ENCODE results near the gene LLGL1. TPM values are rescaled to one million over a fixed set of nuclear protein-coding genes. Genes with fewer than 3 reads are reported as not detected.

Gene LLGL1
- total RNA-seq, 1 experiment from 2014 or later, result 85.1 TPM

DNA sequence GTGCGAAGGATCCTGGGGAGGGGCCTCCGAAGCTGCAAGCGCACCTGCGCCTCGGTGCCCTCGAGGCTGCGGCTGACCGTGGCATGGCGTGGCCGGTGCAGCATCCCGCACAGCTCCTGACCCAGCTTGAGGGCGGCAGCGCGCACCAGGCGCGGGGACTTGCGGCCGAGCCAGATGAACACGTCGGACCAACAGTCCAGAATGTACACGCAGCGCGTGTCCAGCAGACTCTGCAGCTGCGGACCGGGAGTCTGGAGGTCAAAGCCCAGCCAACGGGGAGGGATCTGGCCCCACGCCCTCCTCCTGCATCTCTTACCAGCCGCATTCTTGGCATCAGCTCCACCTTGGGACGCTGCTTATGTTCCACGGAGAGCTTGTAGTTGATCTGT, 22.2 kb downstream of the LLGL1 start:
- peaks cover 41% of the 10 kb centered on the region for H3K36me3 ChIP-seq (replicated peaks; ENCODE audit: control insufficient read depth, insufficient read depth, low read length)
- DNase-seq, result no peak
- H3K4me3 ChIP-seq (ENCODE audit: insufficient read depth, low read depth, low read length), result no peak overlapping the region
- H3K27me3 ChIP-seq (ENCODE audit: control insufficient read depth, insufficient read depth, low read length), result no peaks in the 10 kb centered on the region

GRCh38 chr17:18248300-18248731, 22.9 kb downstream of the LLGL1 start:
- no peaks in the 10 kb centered on the region for H3K27me3 ChIP-seq (ENCODE audit: control insufficient read depth, insufficient read depth, low read length)
- H3K4me3 ChIP-seq (ENCODE audit: insufficient read depth, low read depth, low read length), result no peak overlapping the region
- peaks cover 44% of the 10 kb centered on the region for H3K36me3 ChIP-seq (replicated peaks; ENCODE audit: control insufficient read depth, insufficient read depth, low read length)
- peak; percentile 94 for DNase-seq

DNA sequence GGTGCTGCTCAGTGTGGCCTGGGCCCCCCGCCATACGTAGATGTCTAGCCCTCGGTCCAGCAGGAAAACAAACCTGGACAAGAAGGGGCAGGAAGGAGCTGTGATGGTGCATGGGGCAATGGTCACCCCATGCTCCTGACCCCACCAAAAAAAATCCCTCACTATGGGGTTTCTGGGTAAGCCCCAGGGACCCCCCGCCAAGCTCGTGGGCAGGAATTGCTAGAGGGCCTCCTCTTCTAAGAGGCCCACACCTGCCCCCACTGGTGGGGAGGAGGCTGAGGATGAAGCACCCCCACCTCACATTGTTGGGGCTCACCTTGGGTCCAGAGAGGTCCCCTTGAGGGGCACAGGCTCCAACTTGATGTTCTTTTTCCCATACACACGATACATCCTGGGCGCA, 23.4 kb downstream of the LLGL1 start:
- peaks cover 41% of the 10 kb centered on the region for H3K36me3 ChIP-seq (replicated peaks; ENCODE audit: control insufficient read depth, insufficient read depth, low read length)
- H3K27me3 ChIP-seq (ENCODE audit: control insufficient read depth, insufficient read depth, low read length), result no peaks in the 10 kb centered on the region
- H3K4me3 ChIP-seq (ENCODE audit: insufficient read depth, low read depth, low read length), result no peak overlapping the region
- no peak for DNase-seq

DNA sequence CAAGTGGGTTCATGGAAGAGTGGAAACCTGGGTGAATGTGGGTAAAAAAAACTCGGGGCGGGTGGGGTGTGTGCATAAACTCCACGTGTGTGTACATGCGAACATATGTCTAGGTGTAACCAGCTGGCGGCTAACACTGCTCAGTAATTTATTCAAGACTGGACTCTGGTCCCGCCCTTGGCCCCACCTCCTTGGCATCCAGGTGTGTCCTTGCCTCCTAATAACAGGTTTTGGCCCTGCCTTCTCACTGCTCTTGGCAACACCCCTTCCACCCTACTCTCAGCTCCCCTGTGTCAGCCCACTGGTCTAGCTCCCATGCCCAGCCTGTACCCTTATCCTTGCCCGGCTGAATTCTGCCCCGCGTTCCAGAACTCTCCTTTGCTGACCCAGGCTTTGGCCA, 24.8 kb downstream of the LLGL1 start:
- peak; percentile 67 for DNase-seq
- Histone ChIP-seq H3K4me3 (ENCODE audit: insufficient read depth, low read depth, low read length) (no peak overlapping the region), H3K27me3 (ENCODE audit: control insufficient read depth, insufficient read depth, low read length) (no peaks in the 10 kb centered on the region), H3K36me3 (replicated peaks; ENCODE audit: control insufficient read depth, insufficient read depth, low read length) (peaks cover 46% of the 10 kb centered on the region)

DNA sequence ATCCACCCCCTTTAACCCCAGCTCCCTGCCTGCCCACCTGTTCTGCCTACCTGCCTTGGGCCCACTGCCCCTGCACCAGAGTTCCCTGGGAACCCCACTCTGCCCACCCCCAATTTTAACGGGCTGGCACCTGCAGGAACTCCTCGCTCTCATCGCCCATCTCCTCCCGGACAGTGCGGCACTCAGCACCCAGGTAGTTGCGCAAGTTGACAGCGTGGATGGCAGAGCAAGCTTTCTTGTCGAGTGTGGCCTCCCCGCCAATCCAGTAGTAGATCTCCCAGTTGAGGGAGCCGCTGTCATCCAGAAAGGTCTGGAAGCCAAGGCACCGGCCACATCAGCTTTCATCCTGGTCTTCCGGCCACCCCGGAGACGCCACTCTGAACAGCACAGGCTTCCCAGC, 25.3 kb downstream of the LLGL1 start:
- H3K4me3 ChIP-seq (ENCODE audit: insufficient read depth, low read depth, low read length), result no peak overlapping the region
- peaks cover 43% of the 10 kb centered on the region for H3K36me3 ChIP-seq (replicated peaks; ENCODE audit: control insufficient read depth, insufficient read depth, low read length)
- DNase-seq, result no peak
- H3K27me3 ChIP-seq (ENCODE audit: control insufficient read depth, insufficient read depth, low read length), result no peaks in the 10 kb centered on the region

- peaks cover 44% of the 10 kb centered on the region for H3K36me3 ChIP-seq (replicated peaks; ENCODE audit: control insufficient read depth, insufficient read depth, low read length)
- H3K4me3 ChIP-seq (ENCODE audit: insufficient read depth, low read depth, low read length), result no peak overlapping the region
- H3K27me3 ChIP-seq (ENCODE audit: control insufficient read depth, insufficient read depth, low read length), result no peaks in the 10 kb centered on the region
- DNase-seq, result no peak
Observed at GRCh38 chr17:18251204-18251603, 25.8 kb downstream of the LLGL1 start.

GRCh38 chr17:18252160-18252559, 26.7 kb downstream of the LLGL1 start:
- peaks cover 43% of the 10 kb centered on the region for H3K36me3 ChIP-seq (replicated peaks; ENCODE audit: control insufficient read depth, insufficient read depth, low read length)

DNA sequence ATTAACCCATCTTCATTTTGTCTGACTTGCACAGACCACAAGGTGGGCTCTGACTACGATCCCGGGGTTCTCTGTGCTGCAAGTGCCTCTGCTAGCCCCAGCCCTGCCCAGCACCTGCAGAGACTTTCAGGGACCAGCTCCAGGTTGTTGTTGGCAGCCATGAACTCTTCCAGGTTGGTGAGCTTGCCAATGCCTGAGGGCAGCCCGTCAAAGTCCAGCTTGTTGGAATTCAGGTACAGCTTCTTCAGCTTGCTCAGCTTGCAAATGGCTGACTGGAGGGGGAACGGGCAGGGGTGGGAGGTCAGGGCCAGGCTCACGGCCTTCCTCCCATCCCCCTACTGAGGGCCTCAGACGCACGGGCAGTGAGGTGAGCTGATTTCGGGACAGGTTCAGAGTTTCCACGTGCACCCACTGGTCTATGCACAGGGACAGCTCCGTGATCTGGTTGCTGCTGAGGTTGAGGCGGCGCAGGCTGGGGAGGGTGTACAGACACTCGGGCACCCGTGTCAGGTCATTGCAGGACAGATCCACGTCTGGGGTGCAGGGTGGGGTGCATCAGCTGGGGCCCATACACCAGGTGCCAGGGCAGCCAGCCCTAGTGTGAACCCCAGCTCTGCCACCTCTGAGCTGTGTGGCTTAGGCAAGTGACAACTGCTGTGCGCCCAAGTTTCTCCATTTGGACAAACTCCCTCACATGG, 27.9 kb downstream of the LLGL1 start:
- DNase-seq, result no peak
- no peaks in the 10 kb centered on the region for H3K27me3 ChIP-seq (ENCODE audit: control insufficient read depth, insufficient read depth, low read length)
- peaks cover 42% of the 10 kb centered on the region for H3K36me3 ChIP-seq (replicated peaks; ENCODE audit: control insufficient read depth, insufficient read depth, low read length)
- H3K4me3 ChIP-seq (ENCODE audit: insufficient read depth, low read depth, low read length), result no peak overlapping the region

More at GRCh38 chr17:18252160-18252559, 26.7 kb downstream of the LLGL1 start:
- no peak for DNase-seq
- no peaks in the 10 kb centered on the region for H3K27me3 ChIP-seq (ENCODE audit: control insufficient read depth, insufficient read depth, low read length)
- H3K4me3 ChIP-seq (ENCODE audit: insufficient read depth, low read depth, low read length), result no peak overlapping the region

GRCh38 chr17:18253947-18254821, 28.7 kb downstream of the LLGL1 start:
- no peak for DNase-seq
- H3K4me3 ChIP-seq (ENCODE audit: insufficient read depth, low read depth, low read length), result no peak overlapping the region
- no peaks in the 10 kb centered on the region for H3K27me3 ChIP-seq (ENCODE audit: control insufficient read depth, insufficient read depth, low read length)
- H3K36me3 ChIP-seq (replicated peaks; ENCODE audit: control insufficient read depth, insufficient read depth, low read length), result peaks cover 38% of the 10 kb centered on the region

DNA sequence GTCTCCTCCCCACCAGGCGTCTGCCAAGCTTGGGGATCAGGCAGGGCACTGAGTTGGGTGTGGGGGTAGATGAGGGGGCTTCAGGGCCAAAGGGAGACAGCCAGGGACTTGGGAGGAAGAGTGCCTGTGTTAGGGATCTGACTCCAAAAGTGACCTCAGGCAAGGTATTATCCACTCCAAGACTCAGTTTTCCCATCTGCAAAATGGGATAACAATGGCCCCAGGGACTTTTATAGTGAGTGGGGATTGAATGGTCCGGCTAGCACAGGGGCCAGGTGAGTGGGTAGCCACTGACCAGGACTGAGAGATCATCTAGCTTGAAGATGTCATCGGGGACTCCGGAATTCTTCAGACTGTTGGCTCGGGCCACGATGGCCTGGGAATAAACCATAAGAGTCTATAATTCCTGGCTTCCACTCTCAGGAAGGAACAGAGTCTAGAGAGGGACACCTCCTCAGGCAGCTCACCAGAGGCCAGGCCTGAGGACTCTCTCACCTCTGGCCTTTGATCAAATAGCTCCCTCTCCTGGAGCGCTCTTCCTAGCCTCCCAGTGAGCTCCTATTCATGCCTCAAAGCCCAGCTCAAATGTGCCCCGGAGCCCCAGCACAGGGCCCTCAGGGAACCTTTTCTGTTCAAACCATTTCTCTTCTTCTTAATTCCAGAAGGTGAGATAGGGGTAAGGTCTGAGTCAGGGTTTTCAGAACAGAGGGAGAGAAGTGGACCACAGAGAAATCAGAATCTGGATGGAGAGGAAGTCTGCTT, 29.6 kb downstream of the LLGL1 start:
- Histone ChIP-seq H3K36me3 (replicated peaks; ENCODE audit: control insufficient read depth, insufficient read depth, low read length) (peaks cover 37% of the 10 kb centered on the region), H3K4me3 (ENCODE audit: insufficient read depth, low read depth, low read length) (no peak overlapping the region), H3K27me3 (ENCODE audit: control insufficient read depth, insufficient read depth, low read length) (no peaks in the 10 kb centered on the region)
- DNase-seq, result no peak

- Histone ChIP-seq H3K4me3 (ENCODE audit: insufficient read depth, low read depth, low read length) (no peak overlapping the region), H3K36me3 (replicated peaks; ENCODE audit: control insufficient read depth, insufficient read depth, low read length) (peaks cover 29% of the 10 kb centered on the region)
- DNase-seq, result no peak
Observed at GRCh38 chr17:18256351-18256750, 30.9 kb downstream of the LLGL1 start.

GRCh38 chr17:18256776-18257175, 31.3 kb downstream of the LLGL1 start:
- Histone ChIP-seq H3K36me3 (replicated peaks; ENCODE audit: control insufficient read depth, insufficient read depth, low read length) (peaks cover 29% of the 10 kb centered on the region), H3K27me3 (ENCODE audit: control insufficient read depth, insufficient read depth, low read length) (no peaks in the 10 kb centered on the region), H3K4me3 (ENCODE audit: insufficient read depth, low read depth, low read length) (no peak overlapping the region)
- no peak for DNase-seq

More at GRCh38 chr17:18256351-18256750, 30.9 kb downstream of the LLGL1 start:
- H3K27me3 ChIP-seq (ENCODE audit: control insufficient read depth, insufficient read depth, low read length), result no peaks in the 10 kb centered on the region

DNA sequence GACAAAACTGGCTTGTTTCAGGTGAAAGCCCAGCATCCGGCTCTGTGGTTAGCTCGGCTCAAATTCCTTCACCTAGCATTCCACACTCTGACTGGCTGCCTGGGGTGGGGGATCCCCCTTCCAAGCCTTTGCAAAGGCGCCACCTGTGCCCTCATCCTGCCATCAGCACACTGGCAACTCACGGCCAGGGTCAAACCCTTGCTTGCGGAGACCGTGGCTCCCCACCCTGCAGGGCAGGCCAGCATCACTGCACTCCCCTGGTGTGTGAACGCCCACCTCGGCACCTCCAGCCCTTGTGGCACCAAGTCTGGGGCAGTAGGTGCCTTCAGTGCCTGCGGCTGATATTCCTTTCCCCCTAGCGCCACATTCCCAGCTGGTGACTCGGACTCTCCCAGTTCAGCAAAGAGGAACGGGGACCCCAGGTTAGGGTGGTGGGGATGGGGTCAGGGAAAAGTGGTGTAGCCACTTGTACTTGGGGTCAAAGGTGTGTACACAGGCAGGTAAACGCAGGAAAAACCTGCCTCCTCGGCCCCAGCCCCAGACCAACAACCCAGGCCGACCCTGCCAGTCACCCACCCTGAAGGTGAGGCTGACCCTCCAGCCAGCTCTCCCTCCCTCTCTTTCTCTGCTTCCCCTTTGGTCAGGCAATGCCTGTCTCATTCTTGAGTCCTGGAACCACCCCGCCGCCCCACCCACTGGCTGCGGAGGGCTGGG, 32.0 kb downstream of the LLGL1 start:
- H3K36me3 ChIP-seq (replicated peaks; ENCODE audit: control insufficient read depth, insufficient read depth, low read length), result peaks cover 23% of the 10 kb centered on the region
- H3K27me3 ChIP-seq (ENCODE audit: control insufficient read depth, insufficient read depth, low read length), result no peaks in the 10 kb centered on the region
- peak overlapping the region; percentile 92 for H3K4me3 ChIP-seq (ENCODE audit: insufficient read depth, low read depth, low read length)
- DNase-seq, result peak; percentile 91

- H3K27me3 ChIP-seq (ENCODE audit: control insufficient read depth, insufficient read depth, low read length), result no peaks in the 10 kb centered on the region
- DNase-seq, result peak; percentile 93
Observed at GRCh38 chr17:18257982-18258355, 32.5 kb downstream of the LLGL1 start.

More at GRCh38 chr17:18257982-18258355, 32.5 kb downstream of the LLGL1 start:
- peaks cover 20% of the 10 kb centered on the region for H3K36me3 ChIP-seq (replicated peaks; ENCODE audit: control insufficient read depth, insufficient read depth, low read length)
- H3K4me3 ChIP-seq (ENCODE audit: insufficient read depth, low read depth, low read length), result peak overlapping the region; percentile 92
